ENCODE results near the gene TECR. TPM values are rescaled to one million over a fixed set of nuclear protein-coding genes. Genes with fewer than 3 reads are reported as not detected.

TECR gene
- total and polyA plus RNA-seq, 9 of the 15 experiments (the other 6 are each of a cell fraction or from before 2014, with no cell fraction given), result 29.3 to 211 (median 81.4) TPM

GRCh38 chr19:14563590-14563926 lies 34.2 kb downstream of the TECR start:
- Histone ChIP-seq H4K20me1 (replicated peaks; ENCODE audit: control insufficient read depth, insufficient read depth, low read length) (peaks cover 13% of the 10 kb centered on the region; the same call in 1 of the 2 replicates), H3K27ac (ENCODE audit: extremely low read depth, low read depth, low read length) (no peak overlapping the region), H3K4me2 (ENCODE audit: insufficient read depth, low read length) (no peak overlapping the region; the same call in 1 of the 2 replicates), H3K4me3 (no peak overlapping the region), H2AFZ (ENCODE audit: low read depth, low read length) (no peak overlapping the region), H3K79me2 (ENCODE audit: control insufficient read depth, insufficient read depth, low read length) (peaks cover 34% of the 10 kb centered on the region; the same call in 2 of the 3 replicates), H3K9me3 (replicated peaks; ENCODE audit: control insufficient read depth, insufficient read depth, low read depth, low read length) (no peaks in the 10 kb centered on the region), H3K36me3 (ENCODE audit: control insufficient read depth, insufficient read depth, low read length) (peaks cover 46% of the 10 kb centered on the region; the same call in 2 of the 3 replicates), H3K9ac (ENCODE audit: insufficient read depth in 1 of 2, low read depth in 2 of 2, low read length in 2 of 2) (peak overlapping the region in 1 of 2 experiments; percentile 65; a peak in 1 of 4 replicates), H3K4me1 (replicated peaks in 1 of 2; ENCODE audit: control insufficient read depth in 2 of 2, insufficient read depth in 2 of 2, low read length in 2 of 2) (peaks cover 12 to 85% of the 10 kb centered on the region in 2 experiments; a peak in 4 of 5 replicates), H3K27me3 (ENCODE audit: control insufficient read depth in 2 of 2, insufficient read depth in 2 of 2, low read length in 2 of 2) (no peaks in the 10 kb centered on the region), H3K9me1 (ENCODE audit: control insufficient read depth, insufficient read depth, low read length) (peaks cover 8% of the 10 kb centered on the region)
- no TSS peak for BruUV-seq (replicated peaks)
- DNase-seq (ENCODE audit: extremely low read depth in 1 of 4, low spot score in 3 of 4), result no peak
- no peak for FAIRE-seq
- CTCF ChIA-PET (ENCODE audit: low intra/inter-chr PET ratio), result no interaction called here
- intact Hi-C loops (cut with micrococcal nuclease), result no loop called here
- 93% methylated on average over 9 of the region's 16 CpGs for WGBS (ENCODE audit: insufficient coverage, low coverage, missing lambda C conversion rate)
- in situ Hi-C loops (cut with MboI), result no loop called here
- POLR2A ChIA-PET, result interaction anchor here (0.9 kb wide), 1 partner anchor 49 kb away, joined by 3 read pairs; no protein-coding TSS in a partner anchor
- ATAC-seq, result no peak
- TF ChIP-seq MCM3 (IDR thresholded peaks at IDR 0.05) (no peak), VEZF1 (CRISPR knock-in tag; IDR thresholded peaks at IDR 0.05) (no peak), MNT (conservative IDR thresholded peaks at IDR 0.05) (no peak), TAF15 (IDR thresholded peaks at IDR 0.05; ENCODE audit: low read depth, low read length) (no peak), PRDM10 (IDR thresholded peaks at IDR 0.05; ENCODE audit: partially characterized antibody) (no peak), ADNP (tag; IDR thresholded peaks at IDR 0.05) (no peak), TFAP4 (CRISPR knock-in tag; IDR thresholded peaks at IDR 0.05; ENCODE audit: borderline replicate concordance) (0 out of 2 replicates have a peak, but pooled peaks have one; percentile 25), RBFOX2 (IDR thresholded peaks at IDR 0.05; ENCODE audit: low read depth, low read length) (0 out of 2 replicates have a peak, but pooled peaks have one; percentile 26), ZEB2 (IDR thresholded peaks at IDR 0.05) (no peak), NCOA2 (IDR thresholded peaks at IDR 0.05; ENCODE audit: partially characterized antibody in 2 of 2) (no peak)
